Stomach (tissue), 4 donors: Measurements from ENCODE around the gene MAB21L4.

Experiments
- CTCF ChIP-seq, 7 experiments: fragments of 450-650 bp in 4 of 7; fragments of 200-600 bp in 3 of 7; sonication (generic) in 3 of 7; IDR thresholded peaks; one replicate each; pipeline ENCODE4 v1.5.1; 2016 to 2019; ENCODE audit warnings: antibody characterized with exemption in 7 of 7, control low read depth in 2 of 7, mild to moderate bottlenecking in 1 of 7
- EP300 ChIP-seq: sonication (generic); formaldehyde crosslinking; IDR thresholded peaks from one replicate; pipeline ENCODE4 v1.6.1; 2017; ENCODE audit warnings: antibody characterized with exemption
- POLR2A ChIP-seq, 4 donors: fragments of 450-650 bp; IDR thresholded peaks; one replicate each; pipeline ENCODE4 v1.6.1; 2016; ENCODE audit warnings: antibody characterized with exemption in 4 of 4, control low read depth in 2 of 4, mild to moderate bottlenecking in 1 of 4, moderate library complexity in 1 of 4
- POLR2AphosphoS5 ChIP-seq, 3 donors: sonication (generic); formaldehyde crosslinking; IDR thresholded peaks; one replicate each; pipeline ENCODE4 v1.6.1; 2016; ENCODE audit warnings: antibody characterized with exemption in 3 of 3

DNA sequence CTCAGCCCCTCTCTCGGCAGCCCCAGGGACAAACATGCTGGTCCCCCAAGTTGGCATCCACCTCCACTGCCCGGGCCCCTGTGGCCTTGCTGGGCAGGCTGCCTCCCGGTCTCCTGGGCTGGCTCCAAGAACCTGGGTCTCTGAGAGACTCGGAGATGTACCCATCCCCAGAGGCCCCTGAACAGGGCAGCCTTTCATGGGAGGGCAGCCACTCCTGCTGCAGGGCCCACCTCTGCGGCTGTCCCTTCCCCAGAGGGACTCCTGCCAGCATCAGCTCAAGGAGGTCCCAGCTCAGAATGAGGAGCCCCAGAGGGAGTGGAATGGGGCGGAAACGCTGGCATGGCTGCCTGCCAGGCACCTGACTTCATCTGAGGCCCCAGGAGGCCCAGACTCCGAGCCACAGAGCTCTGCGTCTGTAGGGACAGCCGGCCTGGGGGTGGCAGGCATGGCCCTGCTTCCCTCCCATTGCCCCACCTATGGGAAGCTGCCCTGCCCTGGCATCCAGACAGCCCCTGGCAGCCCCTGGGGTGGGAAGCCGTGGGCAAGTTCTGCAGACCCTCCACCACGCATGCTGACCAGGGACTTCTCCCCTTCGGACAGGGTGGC lies 9.3 kb upstream of the MAB21L4 start:
- no peak for TF ChIP-seq CTCF (IDR thresholded peaks at IDR 0.05)
- TF ChIP-seq POLR2A (IDR thresholded peaks at IDR 0.05) = no peak
- TF ChIP-seq POLR2AphosphoS5 (IDR thresholded peaks at IDR 0.05) = no peak
- TF ChIP-seq EP300 = no peak
